H1 (cell line): ENCODE data around the gene ZIC5. TPM values are rescaled to one million over a fixed set of nuclear protein-coding genes. Genes with fewer than 3 reads are reported as not detected.
A peak's percentile ranks its signal among the peaks of the same experiment; 100 is the strongest.

Experiments
- CTCF ChIA-PET: fragments of 300-600 bp; sonication (Branson Sonifier 250); formaldehyde crosslinking; loops from one replicate; lab custom pipeline; 2021; ENCODE audit not compliant: partially characterized antibody; lab: Charles Lee
- POLR2A ChIA-PET: fragments of 300-600 bp; sonication (Branson Sonifier 250); formaldehyde crosslinking; loops from one replicate; lab custom pipeline; 2021; ENCODE audit warnings: inconsistent platforms; ENCODE audit not compliant: partially characterized antibody; lab: Charles Lee
- DNase-seq, 2 experiments: peaks; one replicate each; pipeline versions ENCODE4 v3.0.0 to v3.0.0-alpha.2; 2010 to 2022; ENCODE audit warnings: low spot score in 2 of 2, low read depth in 1 of 2, mixed read lengths in 1 of 2
- FAIRE-seq: peaks from 2 replicates; lab custom pipeline; 2011; peaks lifted over from hg19 to GRCh38; lab: Jason Lieb, UNC
- H2AFZ ChIP-seq: 2 replicates; pipeline ENCODE4 v1.8.1; 2012; ENCODE audit warnings: low read length, inconsistent platforms
- H2AK5ac ChIP-seq: 2 replicates; pipeline ENCODE4 v1.6.1; 2013; ENCODE audit warnings: low read depth, low read length
- H2BK120ac ChIP-seq: replicated peaks from 2 replicates; pipeline ENCODE3; 2013; ENCODE audit warnings: low read depth, low read length, inconsistent platforms
- H2BK12ac ChIP-seq: 2 replicates; pipeline ENCODE4 v1.6.1; 2013; ENCODE audit warnings: low read depth, low read length
- H2BK15ac ChIP-seq: 2 replicates; pipeline ENCODE4 v1.6.1; 2013; ENCODE audit warnings: low read length
- H2BK20ac ChIP-seq: 2 replicates; pipeline ENCODE4 v1.6.1; 2013; ENCODE audit warnings: low read length
- H2BK5ac ChIP-seq: 2 replicates; pipeline ENCODE4 v1.6.1; 2013; ENCODE audit warnings: low read depth, low read length
- H3K14ac ChIP-seq: 2 replicates; pipeline ENCODE4 v1.6.1; 2013; ENCODE audit warnings: inconsistent platforms; ENCODE audit not compliant: insufficient read length
- H3K18ac ChIP-seq: 2 replicates; pipeline ENCODE4 v1.6.1; 2013; ENCODE audit warnings: low read length; ENCODE audit errors: extremely low read depth
- H3K23ac ChIP-seq: 2 replicates; pipeline ENCODE4 v1.6.1; 2013; ENCODE audit warnings: inconsistent platforms; ENCODE audit not compliant: insufficient read length
- H3K23me2 ChIP-seq: 2 replicates; pipeline ENCODE4 v1.6.1; 2013; ENCODE audit warnings: low read depth, low read length
- H3K27ac ChIP-seq: 2 replicates; pipeline ENCODE4 v1.6.1; 2011; ENCODE audit warnings: low read depth, low read length, inconsistent platforms
- H3K27me3 ChIP-seq, 4 experiments: replicated peaks in 1 of 4; 1 replicate in 1 of 4; 2 replicates in 3 of 4; pipeline versions ENCODE4 v1.6.1 to v1.8.1; 2011 to 2013; ENCODE audit warnings: low read length in 3 of 4, mild to moderate bottlenecking in 3 of 4, inconsistent platforms in 2 of 4, mixed read lengths in 2 of 4, moderate library complexity in 1 of 4; ENCODE audit not compliant: control insufficient read depth in 3 of 4, insufficient read depth in 3 of 4; ENCODE audit errors: extremely low read depth in 1 of 4
- H3K36me3 ChIP-seq, 4 experiments: 2 replicates each; pipeline versions ENCODE4 v1.6.1 to v1.8.1; 2011 to 2013; ENCODE audit warnings: mild to moderate bottlenecking in 4 of 4, low read length in 3 of 4, moderate library complexity in 2 of 4, control low read depth in 1 of 4, inconsistent platforms in 1 of 4; ENCODE audit not compliant: insufficient read depth in 4 of 4, control insufficient read depth in 2 of 4
- H3K4ac ChIP-seq: replicated peaks from 2 replicates; pipeline ENCODE3; 2013; ENCODE audit warnings: low read length, low read depth, mixed read lengths, inconsistent platforms; ENCODE audit not compliant: insufficient read length
- H3K4me1 ChIP-seq, 4 experiments: replicated peaks in 1 of 4; 1 replicate in 1 of 4; 2 replicates in 3 of 4; pipeline versions ENCODE4 v1.6.1 to v1.8.1; 2011 to 2013; ENCODE audit warnings: low read length in 3 of 4, inconsistent platforms in 2 of 4, mixed read lengths in 1 of 4; ENCODE audit not compliant: insufficient read depth in 4 of 4, control insufficient read depth in 3 of 4
- H3K4me2 ChIP-seq, 2 experiments: 2 replicates each; pipeline versions ENCODE4 v1.6.1 to v1.8.1; 2011 to 2013; ENCODE audit warnings: low read depth in 2 of 2, low read length in 2 of 2, control low read depth in 1 of 2, inconsistent platforms in 1 of 2, mild to moderate bottlenecking in 1 of 2; ENCODE audit not compliant: insufficient read depth in 1 of 2
- H3K4me3 ChIP-seq, 4 experiments: fragments of 200-600, 300-600 bp in 1 of 4; sonication (generic), shearing (Covaris generic), sonication (Bioruptor Twin) in 1 of 4; 2 replicates each; pipeline versions ENCODE4 v1.5.1 to v1.8.1; 2011 to 2016; ENCODE audit warnings: low read length in 4 of 4, low read depth in 3 of 4, control low read depth in 2 of 4, inconsistent platforms in 2 of 4, mild to moderate bottlenecking in 2 of 4, mixed read lengths in 1 of 4, moderate library complexity in 1 of 4; ENCODE audit not compliant: insufficient read depth in 2 of 4; ENCODE audit errors: extremely low read depth in 1 of 4
- H3K56ac ChIP-seq: replicated peaks from 2 replicates; pipeline ENCODE3; 2013; ENCODE audit warnings: low read depth, mild to moderate bottlenecking, mixed read lengths, low read length, inconsistent platforms; ENCODE audit not compliant: insufficient read length
- H3K79me1 ChIP-seq: 2 replicates; pipeline ENCODE4 v1.6.1; 2013; ENCODE audit warnings: low read depth, low read length, control low read depth
- H3K79me2 ChIP-seq, 2 experiments: 2 replicates each; pipeline versions ENCODE4 v1.6.1 to v1.8.1; 2012 to 2013; ENCODE audit warnings: low read length in 2 of 2, mild to moderate bottlenecking in 2 of 2, inconsistent platforms in 1 of 2; ENCODE audit not compliant: insufficient read depth in 2 of 2, control insufficient read depth in 1 of 2
- H3K9ac ChIP-seq, 4 experiments: replicated peaks in 1 of 4; 1 replicate in 1 of 4; 2 replicates in 3 of 4; pipeline versions ENCODE4 v1.6.1 to v1.8.1; 2011 to 2013; ENCODE audit warnings: low read depth in 3 of 4, low read length in 3 of 4, control low read depth in 2 of 4, mild to moderate bottlenecking in 2 of 4, moderate library complexity in 2 of 4, inconsistent platforms in 1 of 4; ENCODE audit errors: extremely low read depth in 1 of 4
- H3K9me3 ChIP-seq, 2 experiments: 2 replicates each; pipeline versions ENCODE4 v1.6.1 to v1.8.1; 2012 to 2013; ENCODE audit warnings: mild to moderate bottlenecking in 2 of 2, moderate library complexity in 2 of 2, control low read depth in 1 of 2, inconsistent platforms in 1 of 2, low read depth in 1 of 2, low read length in 1 of 2, mixed read lengths in 1 of 2; ENCODE audit not compliant: insufficient read depth in 2 of 2
- H4K20me1 ChIP-seq, 2 experiments: replicated peaks in 1 of 2; 2 replicates each; pipeline versions ENCODE3 to v1.8.1; 2011 to 2013; ENCODE audit warnings: inconsistent platforms in 2 of 2, low read length in 2 of 2, mild to moderate bottlenecking in 1 of 2; ENCODE audit not compliant: insufficient read depth in 2 of 2, control insufficient read depth in 1 of 2
- H4K5ac ChIP-seq: 2 replicates; pipeline ENCODE4 v1.6.1; 2013; ENCODE audit warnings: low read length, low read depth, mixed read lengths, inconsistent platforms; ENCODE audit not compliant: insufficient read length
- H4K8ac ChIP-seq: 2 replicates; pipeline ENCODE4 v1.8.0; 2013; ENCODE audit warnings: mild to moderate bottlenecking, moderate library complexity, low read length, inconsistent platforms; ENCODE audit not compliant: insufficient read depth; ENCODE audit errors: extremely low read depth
- H4K91ac ChIP-seq: replicated peaks from 2 replicates; pipeline ENCODE3; 2013; ENCODE audit warnings: low read length, mixed read lengths, inconsistent platforms; ENCODE audit not compliant: insufficient read length
- BRCA1 ChIP-seq: IDR thresholded peaks from 2 replicates; pipeline ENCODE4 v1.6.1; 2012; ENCODE audit warnings: low read depth, low read length, improper control_type of control experiment
- CTBP2 ChIP-seq: IDR thresholded peaks from 2 replicates; pipeline ENCODE4 v1.7.0; 2011; ENCODE audit warnings: borderline replicate concordance, mild to moderate bottlenecking, moderate library complexity, mixed read lengths, low read length; ENCODE audit not compliant: insufficient read depth, insufficient read length
- EZH2 ChIP-seq: fragments of 200-600 bp; sonication (generic); IDR thresholded peaks from 2 replicates; pipeline ENCODE4 v1.7.1; 2012; ENCODE audit warnings: low read depth, mild to moderate bottlenecking, moderate library complexity, low read length, inconsistent platforms; ENCODE audit not compliant: severe bottlenecking
- JUN ChIP-seq: IDR thresholded peaks from 2 replicates; pipeline ENCODE4 v1.6.1; 2011; ENCODE audit warnings: low read depth, mild to moderate bottlenecking, improper control_type of control experiment, low read length
- MAFK ChIP-seq: IDR thresholded peaks from 2 replicates; pipeline ENCODE4 v1.6.1; 2012; ENCODE audit warnings: low read depth, mild to moderate bottlenecking, improper control_type of control experiment, low read length
- TCF12 ChIP-seq: IDR thresholded peaks from 2 replicates; pipeline ENCODE4 v1.6.1; 2011; ENCODE audit warnings: low read depth, mild to moderate bottlenecking, low read length
- WGBS, 2 experiments: shearing (Covaris generic) in 1 of 2; methylation state at CpG; one replicate each; pipeline versions ENCODE4 v1.1.6 to v1.1.7; 2013 to 2015; ENCODE audit warnings: low lambda C conversion rate in 2 of 2, mixed read lengths in 2 of 2, inconsistent platforms in 1 of 2, low coverage in 1 of 2, missing lambda C conversion rate in 1 of 2; ENCODE audit not compliant: insufficient replicate concordance in 2 of 2, insufficient coverage in 1 of 2, insufficient read length in 1 of 2; ENCODE audit errors: extremely low coverage in 1 of 2, missing lambda C conversion rate in 1 of 2; 5-methylcytosine and 5-hydroxymethylcytosine counted together
- polyA plus RNA-seq, 7 experiments: library from polyadenylated mRNA; depleted of rRNA in 3 of 7; stranded (reverse) in 5 of 7; unstranded in 2 of 7; fragments of >200 nt in 5 of 7; fragments of 200-250 nt in 2 of 7; gene quantifications; 1 replicate in 5 of 7; 2 replicates in 1 of 7; 4 replicates in 1 of 7; pipeline versions ENCODE4 v1.2.1 to v1.2.3, GENCODE V29; 2011 to 2013; ENCODE audit warnings: missing spikeins in 2 of 7, mixed read lengths in 2 of 7
- total RNA-seq: library from RNA; stranded (reverse); fragmentation: NEBNext Ultra II Directional; extraction: Animal tissue kit (Norgen Biotek cat#: 25700); gene quantifications from 2 replicates; pipeline ENCODE4 v1.2.1, GENCODE V29; 2021

Gene ZIC5
- total and polyA plus RNA-seq, 2 of the 8 experiments (the other 6 are each of a cell fraction or from before 2014, with no cell fraction given) = 14.2 to 52.7 TPM

DNA sequence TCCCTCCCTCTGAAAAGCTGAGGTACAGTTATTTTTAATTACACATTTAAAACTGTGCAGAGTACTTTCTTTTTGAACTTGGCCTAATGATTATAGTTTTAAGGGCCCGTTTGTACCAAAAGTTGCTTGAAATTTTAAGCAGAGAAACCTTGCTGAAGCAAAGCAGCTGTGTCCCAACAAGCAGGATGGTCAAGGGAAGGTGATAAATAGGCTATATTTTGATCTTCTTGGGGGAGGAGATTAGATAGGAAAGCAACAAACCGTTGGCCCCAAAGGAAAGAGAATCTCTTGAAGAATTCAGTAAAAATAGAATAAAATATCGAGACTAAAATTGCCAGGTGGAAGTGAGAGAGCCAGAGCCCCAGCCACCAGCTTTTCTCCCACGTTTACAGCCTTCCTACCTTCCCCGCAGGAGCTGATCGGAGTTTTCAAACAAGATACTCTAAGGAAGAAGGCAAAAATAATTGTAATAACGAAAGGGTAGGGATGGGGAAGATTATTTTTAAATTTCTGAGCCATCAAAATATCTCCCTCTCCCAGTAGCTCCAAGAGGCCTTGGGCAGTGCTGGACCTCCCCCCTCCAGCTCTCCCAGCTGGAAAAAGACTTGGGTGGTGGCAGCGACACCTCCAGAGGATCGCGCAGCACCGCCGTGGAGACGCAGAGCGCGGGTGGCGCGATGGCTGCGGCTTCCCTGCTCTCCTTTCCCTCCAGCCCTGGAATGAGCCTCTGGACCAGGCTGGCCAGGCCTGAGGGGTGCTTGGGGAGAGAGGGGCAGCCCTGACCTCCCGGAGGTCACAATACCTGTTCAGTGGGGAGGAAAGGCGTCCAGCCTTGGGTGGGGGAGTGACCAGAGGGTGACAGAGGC lies 15.8 kb upstream of the ZIC5 start:
- Histone ChIP-seq H3K79me1 (no peaks in the 10 kb centered on the region; the same call in 1 of the 2 replicates), H3K79me2 (peaks cover 21 to 47% of the 10 kb centered on the region in 2 experiments), H4K91ac (peak overlapping the region; percentile 86), H3K36me3 (peaks cover 18 to 46% (median 28%) of the 10 kb centered on the region in 4 experiments; a peak in 6 of 8 replicates), H3K23me2 (peaks cover 40% of the 10 kb centered on the region), H4K5ac (no peak overlapping the region), H4K8ac (peak overlapping the region; percentile 1), H4K20me1 (peaks cover 18 to 26% of the 10 kb centered on the region in 2 experiments), H2BK12ac (peak overlapping the region; percentile 72; the same call in 1 of the 2 replicates), H2AK5ac (no peak overlapping the region), H2BK15ac (no peak overlapping the region), H3K27ac (no peak overlapping the region), H3K27me3 (peaks cover 2 to 45% (median 28%) of the 10 kb centered on the region in 4 experiments; a peak in 6 of 7 replicates), H3K56ac (peak overlapping the region; percentile 22), H2BK120ac (no peak overlapping the region), H3K23ac (no peak overlapping the region), H2BK5ac (peak overlapping the region; percentile 79; the same call in 1 of the 2 replicates), H3K14ac (no peak overlapping the region), H3K4me3 (peak overlapping the region; percentile 50 to 94 (median 61); a peak in 6 of 8 replicates), H3K4ac (peak overlapping the region; percentile 93), H2AFZ (no peak overlapping the region), H3K18ac (peak overlapping the region; percentile 88), H3K4me2 (peak overlapping the region; percentile 91 to 95), H3K9me3 (no peaks in the 10 kb centered on the region; a peak in 1 of 4 replicates), H3K4me1 (peaks cover 4 to 32% (median 20%) of the 10 kb centered on the region in 4 experiments), H3K9ac (peak overlapping the region in 1 of 4 experiments; percentile 18; a peak in 1 of 7 replicates), H2BK20ac (peak overlapping the region; percentile 82; the same call in 1 of the 2 replicates)
- ChIA-PET POLR2A (interaction anchor here (0.8 to 11.2 kb wide), 8 partner anchors 6 to 88 kb away, joined by 3 to 145 read pairs (median 16); partner anchors contain the start of gene ZIC5), CTCF (interaction anchor here (0.6 to 1.6 kb wide), 13 partner anchors 9 to 372 kb away, joined by 3 to 10 read pairs (median 3); no protein-coding TSS in a partner anchor)
- DNase-seq (peak in 1 of 2 experiments; percentile 79), FAIRE-seq (peak; percentile 28)
- 5% methylated on average over 20 of the region's 20 CpGs; no CpG with 5 or more reads in 1 of the 2 experiments for WGBS, 2 experiments
- TF ChIP-seq BRCA1 = no peak
- TF ChIP-seq CTBP2 = peak; percentile 61
- TF ChIP-seq TCF12 = no peak
- TF ChIP-seq MAFK = no peak
- TF ChIP-seq JUN = no peak
- TF ChIP-seq EZH2 = no peak
